ENCODE results near the gene PER3. TPM values are rescaled to one million over a fixed set of nuclear protein-coding genes. Genes with fewer than 3 reads are reported as not detected.
A peak's percentile ranks its signal among the peaks of the same experiment; 100 is the strongest.

The PER3 gene
- total RNA-seq, 1 donor: 22.4 TPM

- Histone ChIP-seq H3K9me3 (ENCODE audit: low read depth, low read length) (no peaks in the 10 kb centered on the region), H3K4me3 (ENCODE audit: insufficient read depth, low read length) (no peak overlapping the region), H3K36me3 (ENCODE audit: insufficient read depth, low read length) (no peaks in the 10 kb centered on the region), H4K20me1 (ENCODE audit: insufficient read depth, low read length) (no peaks in the 10 kb centered on the region), H3K27me3 (ENCODE audit: insufficient read depth, low read length) (peaks cover 12% of the 10 kb centered on the region), H3K4me1 (ENCODE audit: insufficient read depth, low read length) (no peaks in the 10 kb centered on the region), H3K27ac (ENCODE audit: low read depth, low read length) (no peak overlapping the region), H3K79me2 (ENCODE audit: insufficient read depth, low read length) (no peaks in the 10 kb centered on the region), H3K4me2 (ENCODE audit: insufficient read depth, low read length) (no peak overlapping the region), H2AFZ (ENCODE audit: low read length) (no peak overlapping the region)
- DNase-seq (ENCODE audit: insufficient read length, low spot score, missing footprints): peak; percentile 9
- no peak for TF ChIP-seq CTCF (IDR thresholded peaks at IDR 0.05; ENCODE audit: extremely low read depth, low read depth, low read length)
Measured at GRCh38 chr1:7745783-7746182, 38.3 kb upstream of the PER3 start.

GRCh38 chr1:7747605-7748004, 36.5 kb upstream of the PER3 start:
- H3K36me3 ChIP-seq (ENCODE audit: insufficient read depth, low read length): no peaks in the 10 kb centered on the region
- no peaks in the 10 kb centered on the region for H4K20me1 ChIP-seq (ENCODE audit: insufficient read depth, low read length)
- no peaks in the 10 kb centered on the region for H3K9me3 ChIP-seq (ENCODE audit: low read depth, low read length)
- peaks cover 5% of the 10 kb centered on the region for H3K4me1 ChIP-seq (ENCODE audit: insufficient read depth, low read length)
- no peak overlapping the region for H3K4me2 ChIP-seq (ENCODE audit: insufficient read depth, low read length)
- no peak overlapping the region for H3K27ac ChIP-seq (ENCODE audit: low read depth, low read length)
- no peaks in the 10 kb centered on the region for H3K79me2 ChIP-seq (ENCODE audit: insufficient read depth, low read length)
- no peak overlapping the region for H2AFZ ChIP-seq (ENCODE audit: low read length)
- TF ChIP-seq CTCF (IDR thresholded peaks at IDR 0.05; ENCODE audit: extremely low read depth, low read depth, low read length): no peak
- peaks cover 19% of the 10 kb centered on the region for H3K27me3 ChIP-seq (ENCODE audit: insufficient read depth, low read length)
- no peak overlapping the region for H3K4me3 ChIP-seq (ENCODE audit: insufficient read depth, low read length)
- no peak for DNase-seq (ENCODE audit: insufficient read length, low spot score, missing footprints)

- no peak for TF ChIP-seq CTCF (IDR thresholded peaks at IDR 0.05; ENCODE audit: extremely low read depth, low read depth, low read length)
Measured at GRCh38 chr1:7749126-7749525, 35.0 kb upstream of the PER3 start.

GRCh38 chr1:7751174-7751573, 32.9 kb upstream of the PER3 start:
- H3K27me3 ChIP-seq (ENCODE audit: insufficient read depth, low read length): peaks cover 15% of the 10 kb centered on the region
- no peak overlapping the region for H3K4me2 ChIP-seq (ENCODE audit: insufficient read depth, low read length)
- H4K20me1 ChIP-seq (ENCODE audit: insufficient read depth, low read length): no peaks in the 10 kb centered on the region
- no peak overlapping the region for H3K4me3 ChIP-seq (ENCODE audit: insufficient read depth, low read length)
- no peaks in the 10 kb centered on the region for H3K9me3 ChIP-seq (ENCODE audit: low read depth, low read length)
- no peaks in the 10 kb centered on the region for H3K36me3 ChIP-seq (ENCODE audit: insufficient read depth, low read length)
- H2AFZ ChIP-seq (ENCODE audit: low read length): no peak overlapping the region
- no peak for DNase-seq (ENCODE audit: insufficient read length, low spot score, missing footprints)
- peaks cover 6% of the 10 kb centered on the region for H3K4me1 ChIP-seq (ENCODE audit: insufficient read depth, low read length)
- no peaks in the 10 kb centered on the region for H3K79me2 ChIP-seq (ENCODE audit: insufficient read depth, low read length)
- TF ChIP-seq CTCF (IDR thresholded peaks at IDR 0.05; ENCODE audit: extremely low read depth, low read depth, low read length): no peak
- H3K27ac ChIP-seq (ENCODE audit: low read depth, low read length): no peak overlapping the region

More at GRCh38 chr1:7749126-7749525, 35.0 kb upstream of the PER3 start:
- no peaks in the 10 kb centered on the region for H3K79me2 ChIP-seq (ENCODE audit: insufficient read depth, low read length)
- no peak overlapping the region for H3K27ac ChIP-seq (ENCODE audit: low read depth, low read length)
- peaks cover 19% of the 10 kb centered on the region for H3K27me3 ChIP-seq (ENCODE audit: insufficient read depth, low read length)
- H3K9me3 ChIP-seq (ENCODE audit: low read depth, low read length): no peaks in the 10 kb centered on the region
- H3K36me3 ChIP-seq (ENCODE audit: insufficient read depth, low read length): no peaks in the 10 kb centered on the region
- no peak overlapping the region for H3K4me3 ChIP-seq (ENCODE audit: insufficient read depth, low read length)
- no peak overlapping the region for H3K4me2 ChIP-seq (ENCODE audit: insufficient read depth, low read length)
- DNase-seq (ENCODE audit: insufficient read length, low spot score, missing footprints): no peak
- peaks cover 6% of the 10 kb centered on the region for H3K4me1 ChIP-seq (ENCODE audit: insufficient read depth, low read length)
- H4K20me1 ChIP-seq (ENCODE audit: insufficient read depth, low read length): no peaks in the 10 kb centered on the region
- H2AFZ ChIP-seq (ENCODE audit: low read length): no peak overlapping the region

Measured in osteoblast (primary cell).